ENCODE measurements around the gene SLIT3. TPM values are rescaled to one million over a fixed set of nuclear protein-coding genes. Genes with fewer than 3 reads are reported as not detected.

Gene SLIT3
- total RNA-seq, 3 donors from 2014 or later (not counting 1 experiment from before 2014, with no cell fraction given), result 0.34 to 0.80 TPM; not detected in 1

DNA sequence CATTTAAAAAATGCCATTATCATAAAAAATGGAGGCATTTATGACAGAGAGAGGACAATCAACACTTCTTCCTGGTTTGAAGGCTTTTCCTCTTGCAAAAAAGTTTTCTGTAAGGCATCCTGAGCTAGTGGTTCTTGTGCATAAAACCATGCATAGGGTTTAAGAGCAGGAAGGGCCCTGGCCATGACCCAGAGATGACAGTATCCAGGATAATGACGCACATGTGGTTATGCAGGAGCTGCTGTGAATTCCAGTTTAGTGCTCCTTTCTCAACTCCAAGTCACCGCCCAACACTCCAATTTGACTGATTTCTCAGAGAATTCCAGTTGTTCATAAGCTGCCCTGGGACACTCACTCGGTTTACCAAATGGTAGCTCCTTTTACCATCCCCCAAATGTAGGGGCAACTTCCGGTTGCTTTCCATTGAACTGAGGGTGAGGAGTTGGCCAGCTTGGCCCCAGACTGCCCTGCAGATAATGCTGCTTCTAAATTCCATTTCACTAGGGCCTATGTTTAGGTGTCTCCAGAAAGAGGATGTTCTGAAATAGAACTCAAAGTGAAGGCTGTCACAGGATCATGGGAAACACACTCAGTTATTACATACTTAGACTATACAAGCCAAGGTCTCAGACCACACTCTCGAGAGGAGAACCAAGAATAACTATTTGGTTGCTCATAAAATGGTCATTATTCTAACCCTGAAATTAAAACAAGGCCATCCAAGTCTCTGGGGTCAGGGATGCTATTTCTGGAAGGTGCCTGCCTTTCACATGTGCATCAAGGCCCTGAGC lies 179.1 kb downstream of the SLIT3 start:
- intact Hi-C loops (cut with micrococcal nuclease), result no loop called here
- Histone ChIP-seq H3K4me1 (ENCODE audit: control insufficient read depth, insufficient read depth, low read length) (no peaks in the 10 kb centered on the region), H3K36me3 (ENCODE audit: control insufficient read depth, insufficient read depth, low read length) (no peaks in the 10 kb centered on the region), H3K27me3 (ENCODE audit: control insufficient read depth, insufficient read depth, low read length) (no peaks in the 10 kb centered on the region), H3K9me3 (ENCODE audit: control insufficient read depth, insufficient read depth, low read length) (no peaks in the 10 kb centered on the region), H3K27ac (ENCODE audit: low read length) (no peak overlapping the region), H3K4me3 (ENCODE audit: low read length) (no peak overlapping the region)
- no peak overlapping the region for H3K4me3 Mint-ChIP-seq
- H3K36me3 Mint-ChIP-seq, result no peaks in the 10 kb centered on the region
- ATAC-seq (no peak), DNase-seq (no peak)
- 85% methylated on average over 5 of the region's 5 CpGs for WGBS (ENCODE audit: insufficient coverage)
- TF ChIP-seq, protein P1, sequence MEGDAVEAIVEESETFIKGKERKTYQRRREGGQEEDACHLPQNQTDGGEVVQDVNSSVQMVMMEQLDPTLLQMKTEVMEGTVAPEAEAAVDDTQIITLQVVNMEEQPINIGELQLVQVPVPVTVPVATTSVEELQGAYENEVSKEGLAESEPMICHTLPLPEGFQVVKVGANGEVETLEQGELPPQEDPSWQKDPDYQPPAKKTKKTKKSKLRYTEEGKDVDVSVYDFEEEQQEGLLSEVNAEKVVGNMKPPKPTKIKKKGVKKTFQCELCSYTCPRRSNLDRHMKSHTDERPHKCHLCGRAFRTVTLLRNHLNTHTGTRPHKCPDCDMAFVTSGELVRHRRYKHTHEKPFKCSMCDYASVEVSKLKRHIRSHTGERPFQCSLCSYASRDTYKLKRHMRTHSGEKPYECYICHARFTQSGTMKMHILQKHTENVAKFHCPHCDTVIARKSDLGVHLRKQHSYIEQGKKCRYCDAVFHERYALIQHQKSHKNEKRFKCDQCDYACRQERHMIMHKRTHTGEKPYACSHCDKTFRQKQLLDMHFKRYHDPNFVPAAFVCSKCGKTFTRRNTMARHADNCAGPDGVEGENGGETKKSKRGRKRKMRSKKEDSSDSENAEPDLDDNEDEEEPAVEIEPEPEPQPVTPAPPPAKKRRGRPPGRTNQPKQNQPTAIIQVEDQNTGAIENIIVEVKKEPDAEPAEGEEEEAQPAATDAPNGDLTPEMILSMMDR (IDR thresholded peaks at IDR 0.05), result no peak
- no peak overlapping the region for H3K27ac Mint-ChIP-seq
- H3K4me1 Mint-ChIP-seq, result no peaks in the 10 kb centered on the region
- peaks cover 0 to 2% of the 10 kb centered on the region in 2 donors for H3K9me3 Mint-ChIP-seq
- no peaks in the 10 kb centered on the region for H3K27me3 Mint-ChIP-seq (ENCODE audit: low read depth in 2 of 2)

DNA sequence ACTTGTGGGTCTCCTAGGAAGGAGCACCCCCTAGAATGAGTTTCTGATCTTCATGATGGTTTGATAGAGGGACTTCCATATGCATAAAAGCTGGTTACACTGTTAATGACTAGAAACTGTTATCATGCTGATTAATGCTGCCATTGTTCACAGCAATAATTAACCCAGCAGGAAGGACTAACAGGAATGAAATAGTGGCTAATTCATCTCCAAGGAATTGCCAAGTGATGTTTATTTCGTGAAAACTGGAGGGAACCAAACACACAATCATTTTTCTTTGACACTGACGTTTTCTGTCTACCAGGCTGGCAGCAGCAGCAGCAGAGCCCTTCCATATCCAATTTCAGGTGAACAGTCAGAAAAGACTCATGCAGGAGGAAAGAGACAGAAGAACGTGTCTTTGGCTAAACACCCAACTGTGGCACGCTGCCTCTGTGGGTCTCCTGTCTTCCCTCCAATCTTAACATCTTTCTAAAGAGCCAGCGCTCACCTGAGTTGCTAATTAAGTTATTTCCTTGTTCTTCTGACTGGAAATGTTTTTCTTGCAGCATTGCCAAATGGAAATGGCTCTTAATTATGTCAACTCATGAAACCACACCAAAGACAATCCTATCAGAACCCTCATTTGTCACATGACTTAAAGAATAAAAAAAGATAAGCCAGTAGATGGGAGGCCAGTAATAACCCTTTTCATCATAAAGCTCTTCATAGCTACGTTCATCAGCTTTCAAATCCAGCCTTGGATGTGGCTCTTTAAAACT lies 181.5 kb downstream of the SLIT3 start:
- ATAC-seq (no peak), DNase-seq (no peak)
- Histone ChIP-seq H3K27ac (ENCODE audit: low read length) (no peak overlapping the region), H3K4me3 (ENCODE audit: low read length) (no peak overlapping the region), H3K36me3 (ENCODE audit: control insufficient read depth, insufficient read depth, low read length) (no peaks in the 10 kb centered on the region), H3K27me3 (ENCODE audit: control insufficient read depth, insufficient read depth, low read length) (no peaks in the 10 kb centered on the region), H3K4me1 (ENCODE audit: control insufficient read depth, insufficient read depth, low read length) (no peaks in the 10 kb centered on the region), H3K9me3 (ENCODE audit: control insufficient read depth, insufficient read depth, low read length) (no peaks in the 10 kb centered on the region)
- Mint-ChIP-seq H3K4me1 (no peaks in the 10 kb centered on the region), H3K36me3 (no peaks in the 10 kb centered on the region), H3K4me3 (no peak overlapping the region), H3K27ac (no peak overlapping the region), H3K27me3 (ENCODE audit: low read depth in 2 of 2) (peaks cover 0 to 5% of the 10 kb centered on the region in 2 donors), H3K9me3 (peaks cover 0 to 4% of the 10 kb centered on the region in 2 donors)
- WGBS (ENCODE audit: insufficient coverage), result 67% methylated on average over 6 of the region's 6 CpGs
- intact Hi-C loops (cut with micrococcal nuclease), result no loop called here
- TF ChIP-seq, protein P1 (IDR thresholded peaks at IDR 0.05), result no peak

DNA sequence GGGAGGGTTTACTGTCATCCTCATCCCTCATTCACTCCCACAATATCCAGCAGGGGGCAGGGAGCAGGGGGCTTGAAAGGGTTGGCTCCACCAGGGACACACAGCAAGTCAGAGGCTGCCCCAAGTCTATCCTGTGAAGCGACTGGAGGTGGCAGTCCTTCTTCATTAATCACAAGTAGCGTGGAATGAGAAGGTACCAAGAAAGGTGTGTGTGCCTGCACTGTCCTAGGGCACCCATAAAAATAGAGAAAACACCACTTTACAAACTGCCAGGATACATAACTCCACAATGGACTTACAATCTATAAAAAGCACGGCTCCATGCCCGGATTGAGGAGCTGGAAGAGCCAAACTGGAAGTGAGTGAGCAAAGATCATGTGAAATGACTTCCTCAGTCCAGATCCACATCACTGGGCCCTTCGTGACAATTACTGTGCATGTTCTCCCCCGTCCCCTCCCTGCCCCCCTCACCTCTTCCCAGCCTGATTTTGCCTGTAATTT lies 183.9 kb downstream of the SLIT3 start:
- H3K27ac Mint-ChIP-seq, result no peak overlapping the region
- H3K4me1 ChIP-seq (ENCODE audit: control insufficient read depth, insufficient read depth, low read length), result no peaks in the 10 kb centered on the region
- peaks cover 0 to 2% of the 10 kb centered on the region in 2 donors for H3K9me3 Mint-ChIP-seq
- no peaks in the 10 kb centered on the region for H3K9me3 ChIP-seq (ENCODE audit: control insufficient read depth, insufficient read depth, low read length)
- intact Hi-C loops (cut with micrococcal nuclease), result no loop called here
- no peaks in the 10 kb centered on the region for H3K36me3 Mint-ChIP-seq
- no peaks in the 10 kb centered on the region for H3K27me3 ChIP-seq (ENCODE audit: control insufficient read depth, insufficient read depth, low read length)
- H3K27me3 Mint-ChIP-seq (ENCODE audit: low read depth in 2 of 2), result peaks cover 0 to 5% of the 10 kb centered on the region in 2 donors
- no peaks in the 10 kb centered on the region for H3K36me3 ChIP-seq (ENCODE audit: control insufficient read depth, insufficient read depth, low read length)
- DNase-seq (no peak), ATAC-seq (no peak)
- no peak overlapping the region for H3K27ac ChIP-seq (ENCODE audit: low read length)
- H3K4me1 Mint-ChIP-seq, result no peaks in the 10 kb centered on the region
- 74% methylated on average over 6 of the region's 6 CpGs for WGBS (ENCODE audit: insufficient coverage)
- TF ChIP-seq, protein P1 (IDR thresholded peaks at IDR 0.05), result no peak
- no peak overlapping the region for H3K4me3 Mint-ChIP-seq
- H3K4me3 ChIP-seq (ENCODE audit: low read length), result no peak overlapping the region

Measured in natural killer cell (primary cell).